ENCODE results near the gene MB21D2.
A peak's percentile ranks its signal among the peaks of the same experiment; 100 is the strongest.

The MB21D2 gene

DNA sequence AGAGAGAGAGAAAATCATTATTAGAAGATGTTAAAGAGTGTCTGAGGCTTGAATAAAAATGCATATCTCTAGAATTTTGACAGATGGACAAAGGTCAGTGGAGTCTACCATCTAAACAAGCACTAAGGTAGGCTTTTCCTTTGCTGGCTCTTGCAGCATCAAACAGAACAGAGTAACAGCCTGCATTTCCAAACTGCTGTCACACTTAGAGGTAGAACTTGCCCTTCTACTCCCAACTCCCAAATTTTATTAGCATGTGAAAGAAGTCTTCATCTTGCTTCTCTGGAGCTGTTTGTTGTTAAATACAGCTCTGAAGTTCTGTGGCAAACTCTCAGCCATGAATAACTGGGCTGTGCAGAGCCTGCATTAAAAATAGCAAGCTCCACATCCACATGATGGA lies 4.1 kb upstream of the MB21D2 start:
- no peak for DNase-seq

GRCh38 chr3:192920411-192920810 lies 2.8 kb upstream of the MB21D2 start:
- DNase-seq: no peak

GRCh38 chr3:192919901-192920300 lies 2.2 kb upstream of the MB21D2 start:
- DNase-seq: no peak

- DNase-seq: no peak
Measured at GRCh38 chr3:192918275-192918588, 576 bp upstream of the MB21D2 start.

DNA sequence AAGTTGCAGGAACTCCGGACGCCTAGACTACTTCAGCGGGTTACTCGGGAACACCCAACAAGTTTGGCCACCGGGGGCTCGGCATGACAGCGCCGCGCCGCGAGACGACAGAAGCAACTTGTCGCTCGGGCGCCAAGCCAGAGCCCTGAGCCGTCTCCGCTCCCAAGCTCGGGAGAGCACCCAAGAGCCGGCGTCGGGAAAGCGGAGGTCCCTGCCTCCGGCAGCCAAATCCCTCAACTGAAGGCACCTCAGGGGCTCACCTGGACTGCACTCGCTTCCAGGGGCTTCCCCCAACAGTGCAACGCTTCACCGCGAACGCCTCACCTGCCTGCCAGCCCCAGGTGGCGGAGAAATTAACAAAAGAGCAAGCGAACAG lies 640 bp downstream of the MB21D2 start:
- peak; percentile 14 for DNase-seq

- no peak for DNase-seq
Measured at GRCh38 chr3:192916371-192917027, 1.2 kb downstream of the MB21D2 start.

DNA sequence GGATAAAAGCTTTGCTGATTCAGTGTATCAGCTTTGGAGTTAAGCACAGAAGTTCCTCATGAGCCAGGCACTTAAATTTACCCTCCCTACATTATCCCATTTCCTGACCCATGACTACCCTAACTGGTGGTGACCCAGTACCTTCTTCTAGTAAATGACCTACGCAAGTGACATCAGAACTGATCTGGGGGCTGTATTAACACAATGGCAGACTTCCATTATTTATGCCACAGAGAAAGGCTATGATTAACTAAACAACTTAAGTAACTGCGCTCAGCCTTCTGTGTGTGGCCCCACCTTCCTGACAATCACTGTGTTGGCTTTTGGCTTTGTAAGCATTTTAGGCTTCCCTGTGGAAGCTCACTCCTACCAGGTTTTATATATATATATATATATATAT lies 1.9 kb downstream of the MB21D2 start:
- no peak for DNase-seq

DNA sequence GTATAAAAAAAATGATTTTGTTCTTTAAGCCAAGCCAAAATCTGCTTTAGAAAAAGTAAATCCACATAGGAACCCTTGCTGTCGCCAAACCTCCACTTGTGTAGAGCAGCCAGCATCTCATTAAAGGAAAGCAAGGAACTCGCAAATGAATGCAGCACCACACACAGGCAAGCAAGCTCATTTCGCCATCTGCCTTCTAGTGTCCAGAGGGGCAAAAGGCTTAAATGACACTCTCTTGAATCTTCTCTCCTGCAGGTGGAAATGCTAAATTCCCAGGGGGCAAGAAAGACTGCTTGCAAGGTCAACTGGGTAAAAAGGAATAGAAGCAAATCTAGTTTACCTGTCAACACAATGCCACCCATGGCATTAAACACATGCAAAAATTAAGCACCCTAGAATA lies 2.4 kb downstream of the MB21D2 start:
- DNase-seq: no peak

DNA sequence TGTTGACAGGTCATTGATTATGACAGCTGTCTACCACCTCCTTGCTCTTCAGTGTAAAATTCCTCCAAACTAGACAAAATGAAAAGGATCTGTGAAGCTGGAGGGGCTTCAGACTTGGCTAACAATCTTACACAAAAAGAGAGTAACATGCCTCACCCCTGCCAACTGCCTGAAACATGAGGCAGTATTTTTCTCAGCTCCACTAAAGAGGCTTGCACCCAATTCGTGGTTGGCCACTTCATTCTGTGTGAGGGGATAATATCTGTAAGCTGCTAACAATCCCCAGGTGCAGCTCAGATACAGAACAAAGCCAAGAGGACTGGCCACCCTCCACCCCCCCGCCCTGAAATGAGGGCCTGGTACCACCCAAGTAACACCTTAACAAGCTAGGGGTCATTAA lies 2.8 kb downstream of the MB21D2 start:
- no peak for DNase-seq

GRCh38 chr3:192913540-192913939 lies 4.1 kb downstream of the MB21D2 start:
- DNase-seq: no peak

DNA sequence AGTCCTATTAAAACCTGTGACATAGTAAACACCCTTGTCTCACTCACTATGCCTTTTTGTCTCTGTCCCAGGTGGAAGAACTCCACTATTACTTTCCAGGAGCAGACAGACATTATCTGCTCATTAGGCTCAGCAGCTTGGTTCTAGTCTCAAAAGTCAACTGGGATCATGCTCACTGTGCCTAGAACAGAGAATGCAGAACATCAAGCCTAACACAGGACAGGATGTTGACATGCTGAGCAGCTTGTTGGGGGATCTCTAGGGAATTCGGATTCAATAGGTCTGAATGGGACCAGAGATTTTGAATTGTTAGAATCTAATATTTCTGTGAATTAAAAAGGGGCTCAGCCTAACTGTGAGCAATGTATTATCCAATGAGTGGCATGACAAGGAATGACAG lies 6.4 kb downstream of the MB21D2 start:
- DNase-seq: no peak

DNA sequence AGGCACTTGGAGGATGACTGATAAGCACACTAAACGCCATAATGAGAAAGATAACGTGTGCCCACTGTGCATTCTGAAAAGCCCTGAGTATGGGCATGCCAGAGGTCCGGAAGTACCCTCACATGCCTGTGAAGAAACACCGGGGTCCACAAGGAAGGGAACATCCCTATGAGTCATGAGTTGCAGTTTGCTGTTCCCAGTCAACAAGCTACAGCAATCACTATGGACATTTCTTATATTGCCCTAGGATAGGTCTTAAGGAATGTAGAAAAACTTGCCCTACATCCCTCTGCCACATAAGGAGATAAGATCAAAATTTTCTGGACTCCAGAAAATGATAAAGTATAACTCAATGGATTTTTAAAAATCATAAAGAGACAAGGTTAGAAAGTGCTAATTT lies 9.9 kb downstream of the MB21D2 start:
- DNase-seq: no peak

- no peak for DNase-seq
Measured at GRCh38 chr3:192906940-192907339, 10.7 kb downstream of the MB21D2 start.

GRCh38 chr3:192905980-192906678 lies 11.5 kb downstream of the MB21D2 start:
- no peak for DNase-seq

GRCh38 chr3:192904632-192905289 lies 12.9 kb downstream of the MB21D2 start:
- no peak for DNase-seq

DNA sequence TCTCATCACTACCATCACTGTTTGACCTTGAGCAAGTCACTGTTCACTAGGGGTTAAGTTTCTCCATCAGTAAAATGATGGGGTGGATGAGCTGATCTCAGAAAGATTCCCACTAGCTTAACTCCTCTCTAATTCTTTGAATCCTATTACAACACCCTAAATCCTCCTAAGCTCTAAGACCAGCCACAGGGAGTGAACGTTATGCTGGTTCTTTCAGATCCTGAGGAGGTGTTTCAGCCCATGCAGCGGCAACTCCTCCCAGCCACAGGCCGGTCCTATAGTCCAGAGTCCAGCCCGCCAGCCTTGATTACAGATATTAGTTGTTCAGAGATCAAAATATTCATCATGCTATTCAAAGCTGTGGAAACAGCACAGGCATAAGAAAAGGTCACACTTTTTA lies 15.1 kb downstream of the MB21D2 start:
- DNase-seq: no peak

- DNase-seq: no peak
Measured at GRCh38 chr3:192901435-192901834, 16.2 kb downstream of the MB21D2 start.

DNA sequence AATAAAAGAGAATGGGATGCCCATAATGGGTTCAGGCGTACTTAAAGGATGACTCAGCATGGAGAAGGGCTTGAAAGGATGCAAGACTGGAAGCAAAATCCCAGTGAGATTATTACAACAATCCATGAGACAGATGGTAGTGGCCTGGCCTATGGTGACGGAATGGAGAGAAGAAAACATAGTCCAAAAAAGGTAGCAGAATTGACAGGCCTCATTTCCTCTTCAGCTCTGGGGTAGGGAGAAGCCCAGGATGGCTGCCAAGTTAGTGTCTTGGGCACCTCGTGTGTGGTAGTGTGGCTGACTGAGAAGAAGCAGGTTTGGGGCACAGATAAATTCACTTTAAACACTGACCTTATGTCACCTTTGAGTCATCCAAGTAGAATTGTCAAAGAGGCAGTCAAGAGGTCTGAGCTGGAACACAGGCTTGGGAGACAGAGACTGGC lies 18.1 kb downstream of the MB21D2 start:
- DNase-seq: no peak

DNA sequence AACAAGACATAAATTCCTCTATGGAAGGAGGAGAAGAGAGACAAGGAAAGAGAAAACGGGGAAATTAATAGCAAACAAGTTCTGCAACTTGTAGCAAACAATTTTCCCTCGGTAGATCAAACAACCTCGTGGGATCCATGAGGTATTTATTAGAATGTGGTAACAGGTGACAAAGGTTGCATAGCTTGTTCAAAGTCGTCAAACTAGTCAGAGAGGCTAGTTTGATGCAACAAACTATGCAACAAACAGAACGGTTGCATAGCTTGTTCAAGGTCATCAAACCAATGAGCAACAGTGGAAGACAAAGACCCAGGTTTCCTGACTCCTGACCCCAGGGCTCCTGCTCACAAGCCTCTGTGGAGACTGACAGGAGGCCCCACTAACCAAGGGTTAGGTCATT lies 20.7 kb downstream of the MB21D2 start:
- DNase-seq: no peak

- DNase-seq: no peak
Measured at GRCh38 chr3:192896208-192896607, 21.4 kb downstream of the MB21D2 start.

- no peak for DNase-seq
Measured at GRCh38 chr3:192894676-192895075, 23.0 kb downstream of the MB21D2 start.

DNA sequence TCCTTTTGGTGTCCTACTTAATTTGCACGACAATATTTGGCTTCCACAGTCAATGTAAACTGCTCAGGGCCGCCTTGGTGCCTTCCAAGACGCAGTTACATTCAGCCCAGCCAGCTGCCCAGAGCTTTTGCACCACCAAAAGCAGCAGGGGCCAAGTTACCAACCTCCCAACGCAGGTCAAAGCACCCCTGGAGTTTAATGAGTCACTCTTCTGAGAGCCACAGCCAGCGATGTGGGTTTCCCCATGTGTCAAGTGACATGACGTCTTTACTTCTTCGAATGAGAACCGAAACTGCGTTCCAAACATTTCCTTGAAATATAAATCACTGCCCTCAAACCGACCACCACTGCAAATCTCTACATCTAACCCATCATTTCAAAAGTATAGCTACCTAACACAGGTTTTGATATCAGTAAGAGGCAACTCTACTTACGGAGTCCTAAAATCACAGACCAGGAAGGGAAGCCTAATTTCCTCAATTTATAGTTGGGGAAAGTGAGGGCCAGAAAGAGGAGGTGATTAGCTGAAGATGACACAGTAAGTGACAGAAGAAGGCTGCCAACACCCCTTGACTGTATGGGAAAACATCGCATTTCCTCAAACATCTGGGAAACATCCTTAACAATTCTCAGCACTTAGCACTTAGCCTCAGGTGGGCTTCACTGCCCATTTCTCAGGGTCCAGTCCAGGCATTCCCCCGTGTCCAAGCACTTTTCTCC lies 24.5 kb downstream of the MB21D2 start:
- DNase-seq: no peak

DNA sequence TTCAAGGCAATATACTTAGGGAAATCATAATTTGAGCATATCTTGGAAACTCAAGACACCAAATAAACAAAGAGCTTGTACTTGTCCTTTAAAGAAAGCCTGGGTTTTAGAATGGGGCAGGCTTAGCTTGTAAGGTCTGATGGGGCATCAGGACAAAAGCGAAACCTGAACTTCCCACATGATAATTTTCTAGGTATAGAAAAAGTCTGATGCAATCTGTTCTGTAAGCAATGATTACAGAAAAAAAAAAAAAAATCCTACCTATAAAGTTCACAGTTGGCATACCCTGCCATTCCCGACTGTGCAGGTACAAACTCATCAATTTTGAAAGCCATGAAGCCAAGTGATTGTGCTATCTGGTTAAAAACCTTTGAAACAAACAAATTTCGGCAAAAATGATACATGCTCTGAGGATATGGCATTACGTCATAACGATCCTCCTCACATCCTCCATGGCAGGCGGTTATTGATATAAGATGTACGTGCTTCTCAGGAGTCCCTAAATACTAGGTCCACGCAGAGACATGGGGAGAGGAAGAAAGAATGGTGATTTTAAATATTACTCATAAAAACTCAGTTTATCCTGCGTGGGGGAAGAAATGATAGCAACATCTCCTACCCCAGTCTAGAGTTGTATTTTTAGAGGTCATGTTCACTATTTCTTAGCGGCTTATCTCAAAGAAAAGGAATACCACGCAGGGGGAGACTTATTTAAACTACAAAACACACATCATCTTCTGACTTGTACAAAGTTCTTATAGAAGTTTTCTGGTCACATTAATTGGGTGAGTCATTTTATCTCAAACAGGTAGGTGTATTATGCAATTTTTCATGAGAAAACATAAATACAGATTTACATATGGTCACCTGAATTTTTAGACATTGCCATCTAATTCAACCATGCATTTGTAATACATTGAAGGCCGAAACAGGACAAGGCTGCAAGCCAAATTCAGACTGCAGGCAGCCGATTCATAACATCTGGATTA lies 27.0 kb downstream of the MB21D2 start:
- DNase-seq: no peak
